GM18907 (cell line): Measurements from ENCODE around the gene WASHC3.
"Not testable (repeated sequence)": the region's sequence is repeated elsewhere in the genome, so short reads cannot be mapped to it uniquely, and the experiment has no call there.

ENCODE experiments used
- ATAC-seq: cut with Tn5 transposase; IDR thresholded peaks from one replicate; pipeline ENCODE4 v1.9.1; 2021; ENCODE audit warnings: mild to moderate bottlenecking, moderate library complexity; ENCODE audit not compliant: unreplicated experiment

Gene WASHC3

GRCh38 chr12:102061560-102062418 is at the start of gene WASHC3:
WASHC3 (minus strand) TSS chr12:102061991; CDS start chr12:102061962, 29 bp downstream.
- peak; percentile 96 for ATAC-seq

- ATAC-seq, result no peak
Observed at GRCh38 chr12:102110782-102111181, 49.0 kb upstream of the WASHC3 start.

GRCh38 chr12:102107970-102108369 is 46.2 kb upstream of the WASHC3 start:
- no peak for ATAC-seq

- no peak for ATAC-seq
Observed at GRCh38 chr12:102106905-102107304, 45.1 kb upstream of the WASHC3 start.

- no peak for ATAC-seq
Observed at GRCh38 chr12:102096855-102097254, 35.1 kb upstream of the WASHC3 start.

- ATAC-seq, result no peak
Observed at GRCh38 chr12:102095677-102096263, 34.0 kb upstream of the WASHC3 start.

GRCh38 chr12:102093319-102093718 is 31.5 kb upstream of the WASHC3 start:
- no peak for ATAC-seq

GRCh38 chr12:102089228-102089835 is 27.5 kb upstream of the WASHC3 start:
- ATAC-seq, result not testable (repeated sequence)

GRCh38 chr12:102080842-102081241 is 19.1 kb upstream of the WASHC3 start:
- no peak for ATAC-seq

GRCh38 chr12:102072092-102072491 is 10.3 kb upstream of the WASHC3 start:
- ATAC-seq, result not testable (repeated sequence)

- ATAC-seq, result no peak
Observed at GRCh38 chr12:102069707-102070106, 7.9 kb upstream of the WASHC3 start.

GRCh38 chr12:102067574-102068258 is 5.9 kb upstream of the WASHC3 start:
- no peak for ATAC-seq

GRCh38 chr12:102064476-102064875 is 2.7 kb upstream of the WASHC3 start:
- no peak for ATAC-seq

GRCh38 chr12:102063069-102063468 is 1.3 kb upstream of the WASHC3 start:
- no peak for ATAC-seq

GRCh38 chr12:102062419-102062806 is 622 bp upstream of the WASHC3 start:
- ATAC-seq, result no peak

- ATAC-seq, result peak; percentile 45
Observed at GRCh38 chr12:102061096-102061559, 663 bp downstream of the WASHC3 start.

GRCh38 chr12:102059343-102059742 is 2.4 kb downstream of the WASHC3 start:
- ATAC-seq, result no peak

GRCh38 chr12:102054345-102054744 is 7.4 kb downstream of the WASHC3 start:
- ATAC-seq, result no peak

GRCh38 chr12:102053062-102053349 is 8.8 kb downstream of the WASHC3 start:
- ATAC-seq, result no peak

GRCh38 chr12:102052192-102053061 is 9.4 kb downstream of the WASHC3 start:
- no peak for ATAC-seq
